KMS-11 (cell line): Measurements from ENCODE around the gene ZSWIM6.

Experiments
- H2AFZ ChIP-seq: fragments of 200-600 bp; sonication (generic); 2 replicates; pipeline ENCODE4 v1.6.1; 2016; ENCODE audit warnings: antibody characterized with exemption, mixed run types, low read depth
- H3K27ac ChIP-seq: fragments of 200-600 bp; sonication (generic); 2 replicates; pipeline ENCODE4 v1.6.1; 2016; ENCODE audit warnings: mild to moderate bottlenecking, mixed run types
- H3K27me3 ChIP-seq: fragments of 200-600 bp; sonication (generic); 2 replicates; pipeline ENCODE4 v1.6.1; 2017; ENCODE audit warnings: mild to moderate bottlenecking, low read depth, mixed run types, moderate library complexity; ENCODE audit not compliant: insufficient read depth
- H3K36me3 ChIP-seq: fragments of 200-600 bp; sonication (generic); 2 replicates; pipeline ENCODE4 v1.6.1; 2017; ENCODE audit warnings: mild to moderate bottlenecking, mixed run types; ENCODE audit not compliant: insufficient read depth
- H3K4me1 ChIP-seq: fragments of 200-600 bp; sonication (generic); 2 replicates; pipeline ENCODE4 v1.6.1; 2016; ENCODE audit warnings: mild to moderate bottlenecking, low read depth, mixed run types; ENCODE audit not compliant: poor library complexity, severe bottlenecking
- H3K4me2 ChIP-seq: fragments of 200-600 bp; sonication (generic); 2 replicates; pipeline ENCODE4 v1.7.0; 2016; ENCODE audit warnings: mild to moderate bottlenecking, mixed run types
- H3K4me3 ChIP-seq: fragments of 200-600 bp; sonication (generic); IDR thresholded peaks from 2 replicates; pipeline ENCODE4 v1.6.1; 2017; ENCODE audit warnings: low read depth, low read length, mixed read lengths; ENCODE audit not compliant: insufficient read depth
- H3K79me2 ChIP-seq: fragments of 200-600 bp; sonication (generic); 2 replicates; pipeline ENCODE4 v1.6.1; 2016; ENCODE audit warnings: low read depth, mixed run types; ENCODE audit not compliant: insufficient read depth
- H3K9ac ChIP-seq: fragments of 200-600 bp; sonication (generic); 2 replicates; pipeline ENCODE4 v1.6.1; 2016; ENCODE audit warnings: mild to moderate bottlenecking, mixed run types
- H4K20me1 ChIP-seq: fragments of 200-600 bp; sonication (generic); 2 replicates; pipeline ENCODE4 v1.6.1; 2016; ENCODE audit warnings: mild to moderate bottlenecking, mixed run types; ENCODE audit not compliant: insufficient read depth
- CTCF ChIP-seq: fragments of 200-600 bp; sonication (generic); conservative IDR thresholded peaks from 2 replicates; pipeline ENCODE4 v1.6.1; 2017; ENCODE audit warnings: low read depth, mild to moderate bottlenecking, antibody characterized with exemption, low read length, moderate library complexity, mixed read lengths

Gene ZSWIM6

DNA sequence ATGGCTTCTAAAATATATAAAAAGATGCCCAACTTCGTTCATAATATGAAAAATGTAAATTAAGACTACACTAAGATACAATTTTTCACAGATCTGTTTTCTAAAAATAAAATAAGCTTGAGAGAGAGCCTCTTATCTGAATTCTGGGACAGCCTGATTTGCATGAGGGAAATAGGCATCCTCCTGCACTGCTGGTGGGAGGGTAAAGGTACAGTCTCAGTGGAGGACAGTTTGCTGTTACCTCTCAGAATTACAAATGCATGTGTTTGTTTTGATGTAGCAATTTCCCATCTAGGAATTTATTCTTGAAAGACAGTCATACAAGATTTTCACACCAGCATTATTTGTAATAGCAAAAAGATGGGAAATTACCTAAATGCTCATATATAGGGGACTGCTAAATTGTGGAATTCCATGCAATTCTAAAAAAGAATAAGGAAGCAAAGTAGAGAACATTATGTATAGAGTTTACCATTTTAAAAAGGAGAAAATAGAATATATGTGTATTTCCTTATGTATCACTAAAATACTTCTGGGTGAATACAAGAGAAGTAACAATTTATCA, 75.7 kb downstream of the ZSWIM6 start:
- H3K27me3 ChIP-seq: no peaks in the 10 kb centered on the region
- no peaks in the 10 kb centered on the region for H4K20me1 ChIP-seq
- no peak overlapping the region for H3K27ac ChIP-seq
- no peak for TF ChIP-seq CTCF
- no peaks in the 10 kb centered on the region for H3K36me3 ChIP-seq
- peaks cover 51% of the 10 kb centered on the region for H3K4me1 ChIP-seq
- H3K79me2 ChIP-seq: peaks cover 17% of the 10 kb centered on the region; the same call in 1 of the 2 replicates
- H3K9ac ChIP-seq: no peak overlapping the region
- no peak overlapping the region for H2AFZ ChIP-seq
- H3K4me2 ChIP-seq: peak overlapping the region; percentile 47
- no peak overlapping the region for H3K4me3 ChIP-seq

GRCh38 chr5:61408476-61409168, 76.6 kb downstream of the ZSWIM6 start:
- H3K27me3 ChIP-seq: no peaks in the 10 kb centered on the region
- H3K4me1 ChIP-seq: peaks cover 44% of the 10 kb centered on the region

GRCh38 chr5:61409568-61409967, 77.5 kb downstream of the ZSWIM6 start:
- Histone ChIP-seq H3K27me3 (no peaks in the 10 kb centered on the region), H3K4me2 (peak overlapping the region; percentile 97), H4K20me1 (no peaks in the 10 kb centered on the region), H3K27ac (peak overlapping the region; percentile 14; the same call in 1 of the 2 replicates), H3K4me1 (peaks cover 46% of the 10 kb centered on the region), H3K36me3 (no peaks in the 10 kb centered on the region), H3K79me2 (peaks cover 20% of the 10 kb centered on the region; the same call in 1 of the 2 replicates), H2AFZ (no peak overlapping the region), H3K9ac (peak overlapping the region; percentile 29; the same call in 1 of the 2 replicates), H3K4me3 (no peak overlapping the region)
- no peak for TF ChIP-seq CTCF

More at GRCh38 chr5:61408476-61409168, 76.6 kb downstream of the ZSWIM6 start:
- H4K20me1 ChIP-seq: no peaks in the 10 kb centered on the region
- peak overlapping the region; percentile 19; the same call in 1 of the 2 replicates for H2AFZ ChIP-seq
- no peak overlapping the region for H3K4me3 ChIP-seq
- H3K9ac ChIP-seq: peak overlapping the region; percentile 29; the same call in 1 of the 2 replicates
- no peak overlapping the region for H3K27ac ChIP-seq
- no peak for TF ChIP-seq CTCF
- peak overlapping the region; percentile 97 for H3K4me2 ChIP-seq
- no peaks in the 10 kb centered on the region for H3K36me3 ChIP-seq
- peaks cover 13% of the 10 kb centered on the region; the same call in 1 of the 2 replicates for H3K79me2 ChIP-seq

- Histone ChIP-seq H3K4me3 (no peak overlapping the region), H3K4me2 (no peak overlapping the region), H3K27ac (no peak overlapping the region), H2AFZ (no peak overlapping the region), H4K20me1 (no peaks in the 10 kb centered on the region), H3K79me2 (peaks cover 33% of the 10 kb centered on the region; the same call in 1 of the 2 replicates), H3K27me3 (no peaks in the 10 kb centered on the region), H3K4me1 (peaks cover 49% of the 10 kb centered on the region), H3K36me3 (no peaks in the 10 kb centered on the region), H3K9ac (no peak overlapping the region)
- TF ChIP-seq CTCF: no peak
These were observed 78.8 kb downstream of the ZSWIM6 start for GRCh38 chr5:61410811-61411210.
